HFFc6 (cell line): ENCODE results near the gene CCDC201. TPM values are rescaled to one million over a fixed set of nuclear protein-coding genes. Genes with fewer than 3 reads are reported as not detected.

Experiments
- DNase-seq: peaks from one replicate; pipeline ENCODE4 v3.0.0-alpha.2; 2018
- H3K27ac Mint-ChIP-seq: 2 replicates; pipeline ENCODE4 v1.8.0; 2020; ENCODE audit warnings: mild to moderate bottlenecking, mixed read lengths
- H3K27me3 Mint-ChIP-seq: 2 replicates; pipeline ENCODE4 v1.8.0; 2021; ENCODE audit warnings: mild to moderate bottlenecking, moderate library complexity, mixed read lengths; ENCODE audit not compliant: insufficient read depth
- H3K36me3 Mint-ChIP-seq: 2 replicates; pipeline ENCODE4 v1.8.0; 2021; ENCODE audit warnings: low read depth, mixed read lengths
- H3K4me1 Mint-ChIP-seq: 2 replicates; pipeline ENCODE4 v1.8.0; 2020; ENCODE audit warnings: low read depth, mixed read lengths
- H3K4me3 Mint-ChIP-seq: 2 replicates; pipeline ENCODE4 v1.8.0; 2020; ENCODE audit warnings: mild to moderate bottlenecking, moderate library complexity, mixed read lengths
- H3K9me3 Mint-ChIP-seq: 2 replicates; pipeline ENCODE4 v1.8.0; 2020; ENCODE audit warnings: mild to moderate bottlenecking, mixed read lengths
- CTCF ChIP-seq: fragments of 200-600 bp; sonication (generic); IDR thresholded peaks from 2 replicates; pipeline ENCODE4 v1.5.0; 2021; ENCODE audit warnings: antibody characterized with exemption, mild to moderate bottlenecking
- total RNA-seq, 6 experiments: library from RNA; stranded (reverse); fragmentation: NEBNext Ultra II Directional; extraction: Animal tissue kit (Norgen Biotek cat#: 25700); gene quantifications; 2 replicates in 1 of 6; 3 replicates in 5 of 6; pipeline ENCODE4 v1.2.3, GENCODE V29; 2021

The CCDC201 gene
- total RNA-seq, 6 experiments from 2014 or later, result not detected

- no peak for DNase-seq
- H3K36me3 Mint-ChIP-seq, result peaks cover 4% of the 10 kb centered on the region; the same call in 1 of the 2 replicates
- H3K27ac Mint-ChIP-seq, result no peak overlapping the region
- H3K4me3 Mint-ChIP-seq, result no peak overlapping the region
- TF ChIP-seq CTCF, result no peak
- H3K27me3 Mint-ChIP-seq, result peaks cover 11% of the 10 kb centered on the region; the same call in 1 of the 2 replicates
- peaks cover 5% of the 10 kb centered on the region for H3K9me3 Mint-ChIP-seq
- H3K4me1 Mint-ChIP-seq, result peaks cover 28% of the 10 kb centered on the region
These were observed 11.3 kb upstream of the CCDC201 start for GRCh38 chr7:45884136-45884535.

- Mint-ChIP-seq H3K4me1 (peaks cover 28% of the 10 kb centered on the region), H3K9me3 (peaks cover 21% of the 10 kb centered on the region), H3K36me3 (peaks cover 21% of the 10 kb centered on the region), H3K27ac (no peak overlapping the region), H3K4me3 (no peak overlapping the region), H3K27me3 (peaks cover 7% of the 10 kb centered on the region; the same call in 1 of the 2 replicates)
- no peak for DNase-seq
- TF ChIP-seq CTCF, result no peak
These were observed 9.6 kb upstream of the CCDC201 start for GRCh38 chr7:45882465-45882810.

- H3K4me3 Mint-ChIP-seq, result no peak overlapping the region
- peaks cover 4% of the 10 kb centered on the region; the same call in 1 of the 2 replicates for H3K27me3 Mint-ChIP-seq
- H3K36me3 Mint-ChIP-seq, result peaks cover 25% of the 10 kb centered on the region
- peak; percentile 45 for DNase-seq
- H3K4me1 Mint-ChIP-seq, result peaks cover 28% of the 10 kb centered on the region
- no peak for TF ChIP-seq CTCF
- H3K9me3 Mint-ChIP-seq, result peaks cover 23% of the 10 kb centered on the region
- H3K27ac Mint-ChIP-seq, result no peak overlapping the region
These were observed 9.0 kb upstream of the CCDC201 start for GRCh38 chr7:45881759-45882464.

- TF ChIP-seq CTCF, result no peak
- Mint-ChIP-seq H3K36me3 (peaks cover 25% of the 10 kb centered on the region), H3K27ac (no peak overlapping the region), H3K9me3 (peaks cover 23% of the 10 kb centered on the region), H3K4me3 (no peak overlapping the region), H3K27me3 (peaks cover 1% of the 10 kb centered on the region; the same call in 1 of the 2 replicates), H3K4me1 (peaks cover 28% of the 10 kb centered on the region)
- DNase-seq, result no peak
These were observed 8.4 kb upstream of the CCDC201 start for GRCh38 chr7:45881280-45881758.

- H3K4me1 Mint-ChIP-seq, result peaks cover 30% of the 10 kb centered on the region
- no peak overlapping the region for H3K27ac Mint-ChIP-seq
- no peaks in the 10 kb centered on the region for H3K27me3 Mint-ChIP-seq
- TF ChIP-seq CTCF, result no peak
- H3K4me3 Mint-ChIP-seq, result no peak overlapping the region
- H3K9me3 Mint-ChIP-seq, result peaks cover 23% of the 10 kb centered on the region
- peaks cover 25% of the 10 kb centered on the region for H3K36me3 Mint-ChIP-seq
- DNase-seq, result no peak
These were observed 7.6 kb upstream of the CCDC201 start for GRCh38 chr7:45880433-45880860.
